Mononuclear cell (primary cell): ENCODE data around the gene IGF1. TPM values are rescaled to one million over a fixed set of nuclear protein-coding genes. Genes with fewer than 3 reads are reported as not detected.

Source experiments
- H3K27me3 ChIP-seq: 2 replicates; pipeline ENCODE4 v1.6.0; 2011; ENCODE audit warnings: low read length, control low read depth; ENCODE audit not compliant: insufficient read depth
- H3K4me1 ChIP-seq: 2 replicates; pipeline ENCODE4 v1.5.1; 2011; ENCODE audit warnings: mild to moderate bottlenecking, low read length, control low read depth; ENCODE audit not compliant: insufficient read depth
- H3K4me3 ChIP-seq: 2 replicates; pipeline ENCODE4 v1.5.1; 2011; ENCODE audit warnings: mild to moderate bottlenecking, low read length, moderate library complexity
- H3K9me3 ChIP-seq: 2 replicates; pipeline ENCODE4 v1.5.1; 2011; ENCODE audit warnings: low read depth, mild to moderate bottlenecking, control low read depth, low read length
- total RNA-seq: library from RNA; depleted of rRNA; stranded (reverse); fragments of >200 nt; gene quantifications from one replicate; pipeline ENCODE4 v1.2.3, GENCODE V29; 2012

IGF1 gene
- total RNA-seq, 1 donor = not detected

- Histone ChIP-seq H3K27me3 (no peaks in the 10 kb centered on the region), H3K4me1 (peaks cover 31% of the 10 kb centered on the region), H3K9me3 (no peaks in the 10 kb centered on the region), H3K4me3 (no peak overlapping the region)
Measured at GRCh38 chr12:102507301-102507700, 26.9 kb upstream of the IGF1 start.

GRCh38 chr12:102504871-102505270, 24.5 kb upstream of the IGF1 start:
- Histone ChIP-seq H3K4me3 (no peak overlapping the region), H3K27me3 (no peaks in the 10 kb centered on the region)

GRCh38 chr12:102504280-102504679, 23.9 kb upstream of the IGF1 start:
- Histone ChIP-seq H3K27me3 (no peaks in the 10 kb centered on the region), H3K9me3 (no peaks in the 10 kb centered on the region), H3K4me1 (peaks cover 33% of the 10 kb centered on the region), H3K4me3 (no peak overlapping the region)

More at GRCh38 chr12:102504871-102505270, 24.5 kb upstream of the IGF1 start:
- Histone ChIP-seq H3K4me1 (peaks cover 32% of the 10 kb centered on the region), H3K9me3 (no peaks in the 10 kb centered on the region)

- no peak overlapping the region for H3K4me3 ChIP-seq
- peaks cover 37% of the 10 kb centered on the region for H3K4me1 ChIP-seq
- no peaks in the 10 kb centered on the region for H3K27me3 ChIP-seq
- no peaks in the 10 kb centered on the region for H3K9me3 ChIP-seq
Measured at GRCh38 chr12:102503831-102504230, 23.5 kb upstream of the IGF1 start.

- Histone ChIP-seq H3K27me3 (no peaks in the 10 kb centered on the region), H3K4me1 (peaks cover 44% of the 10 kb centered on the region), H3K4me3 (no peak overlapping the region), H3K9me3 (no peaks in the 10 kb centered on the region)
Measured at GRCh38 chr12:102503056-102503681, 22.8 kb upstream of the IGF1 start.

- no peaks in the 10 kb centered on the region for H3K27me3 ChIP-seq
- no peak overlapping the region for H3K4me3 ChIP-seq
- peaks cover 48% of the 10 kb centered on the region for H3K4me1 ChIP-seq
- H3K9me3 ChIP-seq = no peaks in the 10 kb centered on the region
Measured at GRCh38 chr12:102501773-102502172, 21.4 kb upstream of the IGF1 start.

- Histone ChIP-seq H3K4me3 (no peak overlapping the region), H3K9me3 (no peaks in the 10 kb centered on the region), H3K4me1 (peaks cover 32% of the 10 kb centered on the region), H3K27me3 (peaks cover 6% of the 10 kb centered on the region)
Measured at GRCh38 chr12:102498471-102498870, 18.1 kb upstream of the IGF1 start.

- H3K9me3 ChIP-seq = no peaks in the 10 kb centered on the region
- peaks cover 25% of the 10 kb centered on the region for H3K4me1 ChIP-seq
- H3K4me3 ChIP-seq = no peak overlapping the region
- H3K27me3 ChIP-seq = peaks cover 6% of the 10 kb centered on the region
Measured at GRCh38 chr12:102497743-102498142, 17.4 kb upstream of the IGF1 start.

GRCh38 chr12:102496591-102496990, 16.2 kb upstream of the IGF1 start:
- peaks cover 15% of the 10 kb centered on the region for H3K4me1 ChIP-seq
- no peaks in the 10 kb centered on the region for H3K9me3 ChIP-seq
- no peak overlapping the region for H3K4me3 ChIP-seq
- H3K27me3 ChIP-seq = peaks cover 6% of the 10 kb centered on the region

GRCh38 chr12:102487226-102487625, 6.9 kb upstream of the IGF1 start:
- H3K4me3 ChIP-seq = no peak overlapping the region
- no peaks in the 10 kb centered on the region for H3K27me3 ChIP-seq
- H3K9me3 ChIP-seq = no peaks in the 10 kb centered on the region
- H3K4me1 ChIP-seq = peaks cover 16% of the 10 kb centered on the region

GRCh38 chr12:102486153-102486552, 5.8 kb upstream of the IGF1 start:
- Histone ChIP-seq H3K9me3 (no peaks in the 10 kb centered on the region), H3K27me3 (no peaks in the 10 kb centered on the region), H3K4me3 (no peak overlapping the region), H3K4me1 (peaks cover 16% of the 10 kb centered on the region)

GRCh38 chr12:102484428-102484958, 4.1 kb upstream of the IGF1 start:
- no peaks in the 10 kb centered on the region for H3K9me3 ChIP-seq
- no peaks in the 10 kb centered on the region for H3K27me3 ChIP-seq
- H3K4me1 ChIP-seq = peaks cover 16% of the 10 kb centered on the region
- H3K4me3 ChIP-seq = no peak overlapping the region

GRCh38 chr12:102484017-102484416, 3.7 kb upstream of the IGF1 start:
- H3K4me3 ChIP-seq = no peak overlapping the region
- no peaks in the 10 kb centered on the region for H3K27me3 ChIP-seq
- no peaks in the 10 kb centered on the region for H3K9me3 ChIP-seq
- H3K4me1 ChIP-seq = peaks cover 19% of the 10 kb centered on the region

- Histone ChIP-seq H3K4me1 (peaks cover 24% of the 10 kb centered on the region), H3K9me3 (no peaks in the 10 kb centered on the region), H3K4me3 (no peak overlapping the region), H3K27me3 (no peaks in the 10 kb centered on the region)
Measured at GRCh38 chr12:102483466-102483865, 3.1 kb upstream of the IGF1 start.

GRCh38 chr12:102481705-102482425, 1.5 kb upstream of the IGF1 start:
- Histone ChIP-seq H3K4me1 (peaks cover 26% of the 10 kb centered on the region), H3K9me3 (no peaks in the 10 kb centered on the region), H3K27me3 (peaks cover 1% of the 10 kb centered on the region), H3K4me3 (no peak overlapping the region)

GRCh38 chr12:102479939-102480338, 424 bp downstream of the IGF1 start:
- Histone ChIP-seq H3K4me1 (peaks cover 25% of the 10 kb centered on the region), H3K9me3 (no peaks in the 10 kb centered on the region), H3K4me3 (no peak overlapping the region)

More at GRCh38 chr12:102479939-102480338, 424 bp downstream of the IGF1 start:
- peaks cover 6% of the 10 kb centered on the region for H3K27me3 ChIP-seq
